Measurements from ENCODE around the gene MGAT3.

The MGAT3 gene

GRCh38 chr22:39471381-39472141 is 14.7 kb downstream of the MGAT3 start:
- no peak for DNase-seq (ENCODE audit: low spot score)

GRCh38 chr22:39472570-39473556 is 16.1 kb downstream of the MGAT3 start:
- DNase-seq (ENCODE audit: low spot score) = no peak

- DNase-seq (ENCODE audit: low spot score) = no peak
Measured at GRCh38 chr22:39473851-39474250, 17.0 kb downstream of the MGAT3 start.

DNA sequence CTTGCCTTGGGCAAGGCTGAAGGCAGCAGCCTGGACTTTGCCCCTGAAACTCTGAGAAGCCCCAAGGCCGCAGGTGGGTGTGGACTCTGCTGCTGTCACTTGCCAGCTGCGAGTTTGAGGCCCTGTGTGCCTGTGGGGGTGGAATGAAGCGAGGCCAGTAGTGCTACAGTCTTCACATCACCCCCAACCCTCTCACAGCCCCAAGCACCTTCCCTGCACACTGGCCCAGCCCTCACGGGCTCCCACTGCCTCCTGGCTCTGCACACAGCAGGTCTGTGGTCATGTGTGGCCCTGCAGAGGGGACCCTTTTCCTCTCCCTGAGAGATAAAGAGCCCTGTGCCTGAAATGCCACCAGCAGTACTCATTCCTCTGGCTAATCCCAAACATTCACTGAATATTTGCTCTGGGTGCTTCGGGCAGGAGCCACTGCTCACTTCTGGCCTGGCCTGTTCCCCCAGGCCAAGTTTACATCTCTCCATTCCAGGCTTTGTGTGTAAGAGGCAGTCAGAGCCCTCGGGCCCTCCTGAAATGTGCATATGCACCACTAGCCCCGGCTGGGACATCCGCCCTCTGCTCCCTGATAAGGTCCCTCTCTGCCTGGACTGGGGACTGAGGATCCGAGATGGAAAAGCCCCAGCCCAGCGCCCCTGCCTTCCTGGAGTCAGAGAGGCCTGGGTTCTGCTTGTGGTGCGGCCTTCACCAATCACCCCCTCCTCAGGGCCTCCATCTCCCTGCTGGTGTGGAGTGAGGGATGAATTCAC is 17.7 kb downstream of the MGAT3 start:
- no peak for DNase-seq (ENCODE audit: low spot score)

DNA sequence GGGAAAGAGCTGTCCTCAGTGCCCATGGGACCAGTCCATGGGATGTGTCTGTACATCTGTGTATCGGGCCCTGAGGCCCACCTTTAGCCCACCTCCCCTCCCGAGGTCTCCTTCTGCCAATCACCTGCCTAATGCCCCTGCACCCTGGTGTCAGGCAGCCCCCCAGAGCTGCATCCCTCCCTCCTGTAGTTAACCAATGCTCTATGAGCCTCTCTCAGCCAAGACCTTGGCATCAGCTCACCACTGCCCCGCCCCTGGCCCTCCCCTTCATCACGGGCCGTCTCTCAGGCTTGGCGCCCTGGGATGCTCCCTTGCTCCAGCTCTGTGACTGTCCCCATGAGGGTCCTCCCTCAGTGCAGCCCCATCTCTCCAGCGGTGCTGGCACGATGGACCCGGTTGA is 18.5 kb downstream of the MGAT3 start:
- peak; percentile 78 for DNase-seq (ENCODE audit: low spot score)

- DNase-seq (ENCODE audit: low spot score) = no peak
Measured at GRCh38 chr22:39475902-39476301, 19.1 kb downstream of the MGAT3 start.

- DNase-seq (ENCODE audit: low spot score) = no peak
Measured at GRCh38 chr22:39476664-39477063, 19.9 kb downstream of the MGAT3 start.

GRCh38 chr22:39477542-39477941 is 20.7 kb downstream of the MGAT3 start:
- DNase-seq (ENCODE audit: low spot score) = no peak

GRCh38 chr22:39478441-39478850 is 21.6 kb downstream of the MGAT3 start:
- DNase-seq (ENCODE audit: low spot score) = no peak

DNA sequence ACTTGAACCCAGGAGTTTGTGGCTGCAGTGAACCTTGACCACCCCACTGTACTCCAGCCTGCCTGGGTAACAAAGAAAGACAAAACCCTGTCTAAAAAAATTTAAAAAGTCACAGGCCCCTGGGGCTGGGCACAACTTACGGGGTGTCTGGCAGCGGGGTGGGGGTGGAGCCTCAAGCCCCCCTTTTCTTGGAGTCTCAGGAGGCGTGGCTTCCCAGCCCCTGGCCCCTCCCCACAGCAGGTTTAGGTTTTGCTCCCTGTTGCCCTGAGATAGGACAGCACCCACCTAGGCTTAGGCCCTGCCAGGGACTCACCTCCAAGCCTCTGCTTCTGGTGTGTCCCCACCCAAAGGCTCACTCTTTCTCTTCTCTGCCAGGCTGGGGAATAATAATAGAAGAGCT is 22.4 kb downstream of the MGAT3 start:
- DNase-seq (ENCODE audit: low spot score) = no peak

GRCh38 chr22:39480557-39480956 is 23.7 kb downstream of the MGAT3 start:
- DNase-seq (ENCODE audit: low spot score) = no peak

GRCh38 chr22:39481054-39481453 is 24.2 kb downstream of the MGAT3 start:
- no peak for DNase-seq (ENCODE audit: low spot score)

- no peak for DNase-seq (ENCODE audit: low spot score)
Measured at GRCh38 chr22:39481595-39481994, 24.8 kb downstream of the MGAT3 start.

GRCh38 chr22:39482768-39483167 is 26.0 kb downstream of the MGAT3 start:
- DNase-seq (ENCODE audit: low spot score) = no peak

DNA sequence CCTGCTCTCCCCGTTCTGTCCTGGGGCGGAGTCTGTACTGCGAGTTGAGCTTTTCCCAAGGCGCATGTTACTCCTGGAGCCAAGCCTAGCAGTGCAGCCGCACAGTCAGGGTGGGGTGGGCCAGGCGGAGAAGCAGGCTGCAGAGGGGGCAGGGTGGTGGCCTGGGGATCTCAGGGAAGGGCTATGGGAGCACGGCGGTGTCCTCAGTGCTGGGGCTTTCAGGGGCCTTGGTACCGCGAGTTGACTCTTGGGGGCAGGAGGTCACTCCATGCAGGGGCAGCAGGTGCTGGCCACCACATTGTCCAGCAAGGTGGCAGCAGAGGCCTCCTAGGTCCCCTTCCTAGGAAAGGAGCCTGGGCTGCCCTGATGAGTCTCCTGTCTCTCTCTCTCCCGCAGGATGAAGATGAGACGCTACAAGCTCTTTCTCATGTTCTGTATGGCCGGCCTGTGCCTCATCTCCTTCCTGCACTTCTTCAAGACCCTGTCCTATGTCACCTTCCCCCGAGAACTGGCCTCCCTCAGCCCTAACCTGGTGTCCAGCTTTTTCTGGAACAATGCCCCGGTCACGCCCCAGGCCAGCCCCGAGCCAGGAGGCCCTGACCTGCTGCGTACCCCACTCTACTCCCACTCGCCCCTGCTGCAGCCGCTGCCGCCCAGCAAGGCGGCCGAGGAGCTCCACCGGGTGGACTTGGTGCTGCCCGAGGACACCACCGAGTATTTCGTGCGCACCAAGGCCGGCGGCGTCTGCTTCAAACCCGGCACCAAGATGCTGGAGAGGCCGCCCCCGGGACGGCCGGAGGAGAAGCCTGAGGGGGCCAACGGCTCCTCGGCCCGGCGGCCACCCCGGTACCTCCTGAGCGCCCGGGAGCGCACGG is 30.4 kb downstream of the MGAT3 start:
- DNase-seq (ENCODE audit: low spot score) = no peak

GRCh38 chr22:39487826-39488520 is 31.2 kb downstream of the MGAT3 start:
- no peak for DNase-seq (ENCODE audit: low spot score)

- DNase-seq (ENCODE audit: low spot score) = no peak
Measured at GRCh38 chr22:39488563-39489083, 31.8 kb downstream of the MGAT3 start.

DNA sequence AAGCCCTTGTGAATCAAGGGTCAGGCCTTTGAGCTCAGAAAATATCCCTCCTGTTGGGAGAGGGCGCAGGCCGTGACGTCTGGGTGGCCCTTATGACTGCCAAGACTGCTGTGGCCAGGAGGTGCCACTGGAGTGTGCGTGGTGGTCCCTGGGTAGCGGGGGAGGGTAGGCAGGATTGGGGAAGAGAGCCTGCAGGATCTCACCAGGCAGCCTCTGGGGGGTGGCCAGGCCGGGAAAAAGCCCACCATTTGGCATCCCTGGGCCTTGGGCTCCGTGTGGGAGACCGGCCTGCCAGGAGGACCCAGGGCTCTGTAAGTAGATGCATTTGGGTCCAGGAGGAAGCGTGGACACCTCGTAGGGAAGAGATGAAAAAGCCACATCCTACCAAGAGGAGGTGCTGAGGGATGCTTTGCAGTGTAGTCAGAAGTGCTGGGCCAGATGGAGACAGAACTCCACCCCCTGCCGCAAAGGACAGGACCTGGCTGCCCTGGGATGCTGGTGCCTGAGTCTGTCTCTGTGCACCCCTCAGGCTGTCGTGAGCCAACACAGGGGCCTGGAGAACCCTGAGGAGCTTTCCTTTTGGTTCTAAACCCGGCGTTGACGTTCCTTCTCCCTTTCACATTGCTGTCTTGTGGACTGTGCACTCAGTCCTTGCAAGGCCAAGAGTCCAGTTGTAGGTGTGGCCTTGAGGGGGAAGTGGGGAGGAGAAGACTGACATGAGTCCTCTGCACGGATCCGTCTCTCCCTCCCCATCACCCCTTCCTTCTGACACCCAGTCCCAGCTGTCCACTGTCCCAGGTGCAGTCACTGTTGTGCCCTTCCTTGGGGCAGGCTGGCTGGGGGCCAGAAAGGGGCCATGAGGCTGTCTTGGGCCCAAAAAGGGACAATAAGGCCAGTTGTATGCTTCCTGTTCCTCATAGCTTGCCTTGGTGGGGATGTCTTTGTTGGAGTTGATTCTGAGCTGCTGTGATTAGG is 32.6 kb downstream of the MGAT3 start:
- DNase-seq (ENCODE audit: low spot score) = no peak

- DNase-seq (ENCODE audit: low spot score) = no peak
Measured at GRCh38 chr22:39490135-39490798, 33.5 kb downstream of the MGAT3 start.
